HAP-1 (cell line): ENCODE results near the gene DHX34.
"Not testable (repeated sequence)": the region's sequence is repeated elsewhere in the genome, so short reads cannot be mapped to it uniquely, and the experiment has no call there.

Experiments
- DNase-seq, 2 experiments: peaks; one replicate each; pipeline ENCODE4 v3.0.0-alpha.2; 2016 to 2020; ENCODE audit warnings: low spot score in 2 of 2
- H3K27me3 ChIP-seq: fragments of 250-450 bp; sonication (Bioruptor Pico); 2 replicates; pipeline ENCODE4 v1.5.1; 2020; ENCODE audit warnings: low read depth, mild to moderate bottlenecking, moderate library complexity
- H3K36me3 ChIP-seq: fragments of 250-450 bp; sonication (Bioruptor Pico); replicated peaks from 2 replicates; pipeline ENCODE4 v1.5.1; 2020; ENCODE audit warnings: mild to moderate bottlenecking
- H3K4me1 ChIP-seq: fragments of 250-450 bp; sonication (Bioruptor Pico); 2 replicates; pipeline ENCODE4 v1.5.1; 2020; ENCODE audit warnings: mild to moderate bottlenecking
- H3K4me3 ChIP-seq: fragments of 250-450 bp; sonication (Bioruptor Pico); 2 replicates; pipeline ENCODE4 v1.5.1; 2020; ENCODE audit warnings: mild to moderate bottlenecking, moderate library complexity
- H3K9me3 ChIP-seq: fragments of 250-450 bp; sonication (Bioruptor Pico); 2 replicates; pipeline ENCODE4 v1.5.1; 2020; ENCODE audit warnings: mild to moderate bottlenecking, moderate library complexity
- in situ Hi-C: fragments of 300-500 bp; cut with MboI; formaldehyde crosslinking; loops from 3 replicates; pipeline ENCODE4 v1.14.3; 2020; ENCODE audit warnings: low sequenced_read_pairs, inconsistent platforms, mixed read lengths

Gene DHX34

DNA sequence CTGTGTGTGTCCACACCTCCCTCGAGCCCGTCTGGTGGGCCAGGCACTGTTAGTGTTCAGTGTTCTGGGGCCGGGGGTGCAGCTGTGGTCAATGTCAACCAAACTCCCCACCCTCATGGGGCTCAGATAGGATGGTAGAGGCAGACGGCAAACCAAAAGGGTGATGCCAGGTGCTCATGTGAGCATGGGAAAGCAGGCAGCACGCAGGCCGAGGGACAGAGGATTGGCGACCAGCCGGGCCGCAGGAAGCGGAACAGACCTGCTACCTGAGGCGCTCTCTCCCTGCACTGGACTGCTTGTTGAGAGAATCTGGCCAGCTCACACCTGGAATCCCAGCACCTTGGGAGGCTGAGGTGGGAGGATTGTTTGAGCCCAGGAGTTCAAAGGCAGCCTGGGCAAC lies 29.1 kb downstream of the DHX34 start:
- DNase-seq, result no peak
- Histone ChIP-seq H3K4me3 (no peak overlapping the region), H3K4me1 (no peaks in the 10 kb centered on the region), H3K36me3 (peaks cover 73% of the 10 kb centered on the region), H3K9me3 (no peaks in the 10 kb centered on the region), H3K27me3 (no peaks in the 10 kb centered on the region)
- in situ Hi-C loops, result no loop called here

DNA sequence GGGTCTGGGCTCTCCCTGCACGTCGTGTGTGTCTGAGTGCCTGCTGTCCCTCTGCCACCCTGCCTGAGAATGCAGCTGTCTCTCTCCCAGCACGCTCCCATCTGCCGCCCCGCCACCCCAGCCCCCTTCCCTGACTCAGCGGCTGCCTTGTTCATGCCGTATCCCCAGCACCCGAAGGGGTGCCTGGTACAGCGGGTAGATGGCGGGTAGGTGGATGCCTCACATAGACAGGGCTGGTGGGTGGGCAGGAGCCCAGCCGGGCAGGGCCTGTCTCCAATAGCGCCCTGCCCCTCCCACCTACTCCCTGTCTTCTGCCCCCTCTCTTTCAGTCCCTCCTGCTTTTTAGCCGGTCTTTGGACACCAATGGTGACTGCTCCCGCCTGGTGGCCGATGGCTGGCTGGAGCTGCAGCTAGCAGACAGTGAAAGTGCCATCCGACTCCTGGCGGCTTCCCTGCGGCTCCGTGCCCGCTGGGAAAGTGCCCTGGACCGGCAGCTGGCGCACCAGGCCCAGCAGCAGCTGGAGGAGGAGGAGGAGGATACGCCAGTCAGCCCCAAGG lies 30.3 kb downstream of the DHX34 start:
- no peak overlapping the region for H3K4me3 ChIP-seq
- in situ Hi-C loops, result no loop called here
- no peak for DNase-seq
- no peaks in the 10 kb centered on the region for H3K4me1 ChIP-seq
- H3K36me3 ChIP-seq, result peaks cover 64% of the 10 kb centered on the region
- H3K9me3 ChIP-seq, result no peaks in the 10 kb centered on the region
- no peaks in the 10 kb centered on the region for H3K27me3 ChIP-seq

DNA sequence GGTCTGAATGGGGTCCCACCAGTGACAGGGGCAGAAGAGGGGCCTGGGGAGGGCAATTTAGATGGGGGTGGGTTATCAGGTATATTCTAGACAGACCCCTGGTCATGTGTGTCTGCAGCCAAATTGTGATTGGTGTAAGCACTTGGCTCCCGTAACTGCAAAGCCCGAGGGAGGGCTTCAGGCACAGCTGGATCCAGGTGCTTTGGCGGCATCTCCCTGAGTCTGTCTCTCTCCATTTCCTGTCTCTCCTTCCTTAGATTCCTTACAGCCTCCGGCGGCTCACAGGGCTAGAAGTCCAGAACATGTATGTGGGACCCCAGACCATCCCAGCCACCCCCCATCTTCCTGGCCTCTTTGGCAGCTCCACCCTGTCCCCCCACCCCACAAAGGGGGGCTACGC lies 31.4 kb downstream of the DHX34 start:
- in situ Hi-C loops, result no loop called here
- H3K4me1 ChIP-seq, result no peaks in the 10 kb centered on the region
- peaks cover 53% of the 10 kb centered on the region for H3K36me3 ChIP-seq
- no peaks in the 10 kb centered on the region for H3K27me3 ChIP-seq
- DNase-seq, result no peak
- no peak overlapping the region for H3K4me3 ChIP-seq
- H3K9me3 ChIP-seq, result no peaks in the 10 kb centered on the region

DNA sequence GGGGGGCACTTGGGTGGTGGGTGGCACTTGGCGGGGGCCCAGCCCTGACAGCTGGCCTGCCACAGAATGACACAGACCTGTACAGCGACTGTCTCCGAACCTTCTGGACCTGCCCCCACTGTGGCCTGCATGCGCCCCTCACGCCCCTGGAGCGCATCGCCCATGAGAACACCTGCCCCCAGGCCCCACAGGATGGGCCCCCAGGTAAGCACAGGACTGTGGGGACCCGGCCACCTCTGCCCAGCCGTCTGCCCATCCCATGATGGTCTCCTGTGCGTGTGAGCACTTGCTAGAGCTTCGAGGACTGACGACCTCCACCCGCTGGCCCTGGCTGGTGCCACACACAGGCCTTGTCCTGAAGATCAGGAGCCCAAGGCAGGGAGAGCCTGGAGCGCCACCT lies 32.0 kb downstream of the DHX34 start:
- peaks cover 47% of the 10 kb centered on the region for H3K36me3 ChIP-seq
- in situ Hi-C loops, result no loop called here
- H3K4me1 ChIP-seq, result no peaks in the 10 kb centered on the region
- H3K4me3 ChIP-seq, result no peak overlapping the region
- DNase-seq, result no peak
- no peaks in the 10 kb centered on the region for H3K9me3 ChIP-seq
- H3K27me3 ChIP-seq, result no peaks in the 10 kb centered on the region

DNA sequence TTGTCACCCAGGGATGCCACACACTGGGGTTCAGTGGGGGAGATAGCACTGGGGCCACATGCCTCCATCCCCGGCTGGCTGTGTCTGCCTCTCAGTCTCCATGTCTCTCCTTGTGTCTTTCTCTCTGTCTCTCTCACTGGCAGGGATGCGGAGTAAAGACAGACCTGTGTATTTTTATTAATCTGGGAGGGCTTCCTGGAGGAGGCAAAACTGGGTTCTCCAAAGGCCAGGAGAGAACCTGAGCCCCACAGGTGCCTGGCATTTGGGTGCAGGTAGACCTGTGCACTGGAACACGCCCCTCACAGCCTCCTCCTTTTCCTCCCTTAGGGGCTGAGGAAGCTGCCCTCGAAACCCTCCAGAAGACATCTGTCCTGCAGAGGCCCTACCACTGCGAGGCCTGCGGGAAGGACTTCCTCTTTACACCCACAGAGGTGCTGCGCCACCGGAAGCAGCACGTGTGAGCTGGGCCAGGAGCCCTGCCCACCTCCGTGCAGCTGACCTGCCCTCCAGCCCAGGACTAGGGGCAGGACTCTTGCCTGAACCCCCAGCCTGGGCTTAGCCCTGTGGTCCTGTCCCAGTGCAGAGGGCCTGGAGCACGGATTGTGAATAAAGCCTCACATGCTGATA lies 32.7 kb downstream of the DHX34 start:
- in situ Hi-C loops, result no loop called here
- Histone ChIP-seq H3K27me3 (no peaks in the 10 kb centered on the region), H3K4me1 (no peaks in the 10 kb centered on the region), H3K36me3 (peaks cover 42% of the 10 kb centered on the region), H3K9me3 (no peaks in the 10 kb centered on the region), H3K4me3 (no peak overlapping the region)
- no peak for DNase-seq

DNA sequence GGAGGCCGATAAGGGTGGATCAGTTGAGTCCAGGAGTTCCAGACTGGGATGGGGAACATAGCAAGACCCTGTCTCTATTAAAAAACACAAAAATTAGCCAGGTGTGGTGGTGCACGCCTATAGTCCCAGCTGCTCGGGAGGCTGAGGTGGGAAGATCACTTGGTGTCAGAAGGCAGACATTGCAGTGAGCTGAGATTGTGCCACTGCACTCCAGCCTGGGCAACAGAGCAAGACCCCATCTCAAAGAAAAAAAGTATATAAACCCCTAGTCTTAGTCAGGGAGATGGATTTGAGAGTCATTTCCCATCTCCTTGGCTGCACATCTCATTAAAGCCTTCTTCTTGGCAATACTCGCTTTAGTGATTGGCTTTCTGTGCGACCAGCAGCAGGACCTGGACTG lies 34.8 kb downstream of the DHX34 start:
- in situ Hi-C loops, H3K9me3 ChIP-seq, DNase-seq, H3K4me3 ChIP-seq, H3K27me3 ChIP-seq, H3K4me1 ChIP-seq: not testable (repeated sequence)
- H3K36me3 ChIP-seq, result peaks cover 33% of the 10 kb centered on the region

DNA sequence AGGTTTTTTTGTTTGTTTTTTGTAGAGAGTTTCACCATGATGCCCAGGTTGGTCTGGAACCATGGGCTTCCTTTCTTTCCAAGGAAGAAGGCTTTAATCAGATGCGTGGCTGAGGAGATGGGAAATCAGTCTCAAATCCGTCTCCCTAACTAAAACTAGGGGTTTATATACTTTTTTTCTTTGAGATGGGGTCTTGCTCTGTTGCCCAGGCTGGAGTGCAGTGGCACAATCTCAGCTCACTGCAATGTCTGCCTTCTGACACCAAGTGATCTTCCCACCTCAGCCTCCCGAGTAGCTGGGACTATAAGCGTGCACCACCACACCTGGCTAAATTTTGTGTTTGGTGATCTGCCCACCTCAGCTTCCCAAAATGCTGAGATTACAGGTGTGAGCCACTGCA lies 35.4 kb downstream of the DHX34 start:
- H3K27me3 ChIP-seq, DNase-seq, H3K9me3 ChIP-seq, H3K4me1 ChIP-seq, H3K4me3 ChIP-seq, in situ Hi-C loops: not testable (repeated sequence)
- peaks cover 28% of the 10 kb centered on the region for H3K36me3 ChIP-seq

DNA sequence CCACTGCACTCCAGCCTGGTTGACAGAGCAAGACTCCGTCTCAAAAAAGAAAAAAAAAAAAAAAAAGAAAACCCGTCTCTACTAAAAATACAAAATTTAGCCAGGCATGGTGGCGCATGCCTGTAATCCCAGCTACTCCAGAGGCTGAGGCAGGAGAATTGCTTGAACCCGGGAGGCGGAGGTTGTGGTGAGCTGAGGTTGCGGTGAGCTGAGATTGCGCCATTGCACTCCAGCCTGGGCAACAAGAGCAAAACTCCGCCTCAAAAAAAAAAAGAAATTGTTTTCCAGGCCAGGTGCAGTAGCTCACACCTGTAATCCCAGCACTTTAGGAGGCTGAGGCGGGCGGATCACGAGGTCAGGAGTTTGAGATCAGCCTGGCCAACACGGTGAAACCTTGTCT lies 37.5 kb downstream of the DHX34 start:
- DNase-seq, H3K4me3 ChIP-seq, H3K4me1 ChIP-seq, H3K9me3 ChIP-seq, H3K36me3 ChIP-seq, in situ Hi-C loops, H3K27me3 ChIP-seq: not testable (repeated sequence)

DNA sequence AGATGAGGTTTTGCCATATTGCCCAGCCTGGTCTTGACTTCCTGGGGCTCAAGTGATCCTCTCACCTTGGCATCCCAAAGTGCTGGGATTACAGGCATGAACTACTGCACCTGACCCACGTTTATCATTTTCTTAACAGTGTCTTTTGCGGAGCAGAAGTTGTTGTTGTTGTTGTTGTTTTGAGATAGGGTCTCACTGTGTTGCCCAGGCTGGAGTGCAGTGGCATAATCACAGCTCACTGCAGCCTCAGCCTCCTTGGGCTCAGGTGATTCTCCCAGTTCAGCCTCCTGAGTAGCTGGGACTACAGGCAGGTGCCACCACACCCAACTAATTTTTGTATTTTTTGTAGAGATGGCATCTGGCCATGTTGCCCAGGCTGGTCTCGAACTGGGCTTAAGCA lies 38.5 kb downstream of the DHX34 start:
- DNase-seq, H3K9me3 ChIP-seq, H3K27me3 ChIP-seq, H3K4me1 ChIP-seq, in situ Hi-C loops, H3K36me3 ChIP-seq, H3K4me3 ChIP-seq: not testable (repeated sequence)

DNA sequence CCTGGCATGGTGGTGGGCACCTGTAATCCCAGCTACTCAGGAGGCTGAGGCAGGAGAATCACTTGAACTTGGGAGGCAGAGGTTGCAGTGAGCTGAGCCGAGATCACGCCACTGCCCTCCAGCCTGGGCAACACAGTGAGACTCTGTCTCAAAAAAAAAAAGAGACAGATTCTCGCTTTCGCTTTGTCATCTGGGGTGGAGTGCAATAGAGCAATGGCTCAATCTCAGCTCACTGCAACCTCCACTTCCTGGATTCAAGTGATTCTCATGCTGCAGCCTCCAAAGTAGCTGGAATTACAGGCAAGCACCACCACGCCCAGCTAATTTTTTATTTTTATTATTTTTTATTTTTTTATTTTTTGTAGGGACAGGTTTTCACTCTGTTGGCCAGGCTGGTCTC lies 39.6 kb downstream of the DHX34 start:
- H3K9me3 ChIP-seq, H3K4me1 ChIP-seq, H3K36me3 ChIP-seq, H3K27me3 ChIP-seq, in situ Hi-C loops, DNase-seq, H3K4me3 ChIP-seq: not testable (repeated sequence)

DNA sequence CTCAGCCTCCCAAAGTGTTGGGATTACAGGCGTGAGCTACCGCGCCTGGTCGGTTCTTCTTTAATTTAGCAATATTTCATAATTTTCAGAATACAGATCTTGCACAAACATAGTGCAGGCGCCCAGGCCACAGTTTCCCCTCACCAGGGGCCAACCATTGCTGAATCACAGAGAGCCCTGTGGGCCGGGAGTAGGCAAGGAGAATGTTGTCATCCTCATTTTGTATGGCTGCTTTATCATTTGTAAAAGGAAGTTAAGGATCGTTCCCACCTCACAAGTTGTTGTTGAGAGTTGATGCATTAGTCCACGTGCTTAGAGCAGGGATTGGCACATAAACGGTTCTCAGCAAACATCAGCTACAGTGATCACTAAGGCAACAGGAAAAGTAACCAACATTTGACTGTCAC lies 40.0 kb downstream of the DHX34 start:
- no peak overlapping the region for H3K4me3 ChIP-seq
- no peaks in the 10 kb centered on the region for H3K27me3 ChIP-seq
- in situ Hi-C loops, result no loop called here
- no peaks in the 10 kb centered on the region for H3K36me3 ChIP-seq
- H3K4me1 ChIP-seq, result no peaks in the 10 kb centered on the region
- H3K9me3 ChIP-seq, result no peaks in the 10 kb centered on the region
- no peak for DNase-seq

DNA sequence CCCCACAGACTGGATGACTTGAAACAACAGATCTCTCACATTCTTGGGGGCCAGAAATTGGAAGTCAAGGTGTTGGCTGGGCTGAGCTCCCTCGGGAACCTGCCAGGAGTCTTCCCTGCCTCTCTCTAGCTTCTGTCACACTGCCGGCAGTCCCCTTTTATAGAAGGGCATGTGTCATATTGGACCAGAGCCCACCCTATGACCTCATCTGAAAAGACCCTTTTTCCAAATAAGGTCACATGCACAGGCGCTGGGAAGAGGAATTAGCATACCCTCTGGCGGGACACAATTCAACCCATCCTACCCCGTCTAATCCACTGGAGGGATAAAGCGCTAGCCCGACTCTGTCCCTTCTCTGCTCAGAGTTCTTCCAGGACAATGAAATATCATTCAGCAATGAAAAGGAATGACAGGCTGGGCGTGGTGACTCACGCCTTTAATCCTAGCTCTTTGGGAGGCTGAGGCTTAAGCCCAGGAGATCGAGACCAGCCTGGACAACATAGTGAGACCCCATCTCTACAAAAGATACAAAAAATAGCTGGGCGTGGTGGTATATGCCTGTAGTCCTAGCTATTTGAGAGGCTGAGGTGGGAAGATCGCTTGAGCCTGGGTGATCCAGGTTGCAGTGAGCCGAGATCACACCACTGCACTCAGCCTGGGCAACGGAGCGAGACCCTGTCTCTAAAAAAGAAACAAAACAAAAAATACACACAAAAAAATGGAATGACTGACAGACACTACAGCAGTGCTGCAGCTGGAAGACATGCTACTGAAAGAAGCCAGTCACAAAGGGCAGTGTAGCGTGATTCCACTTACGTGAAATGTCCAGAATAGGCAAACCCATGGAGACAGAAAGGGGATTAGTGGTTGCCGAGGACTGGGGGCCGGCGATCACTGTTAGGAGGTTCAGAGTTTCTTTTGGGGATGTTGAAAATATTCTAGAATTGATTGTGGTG lies 41.7 kb downstream of the DHX34 start:
- in situ Hi-C loops, result loop anchor here (10.0 kb wide), 1 partner anchor 96 kb away; no protein-coding TSS in a partner anchor
- no peak overlapping the region for H3K4me3 ChIP-seq
- H3K9me3 ChIP-seq, result no peaks in the 10 kb centered on the region
- no peaks in the 10 kb centered on the region for H3K36me3 ChIP-seq
- H3K27me3 ChIP-seq, result no peaks in the 10 kb centered on the region
- no peaks in the 10 kb centered on the region for H3K4me1 ChIP-seq
- no peak for DNase-seq

DNA sequence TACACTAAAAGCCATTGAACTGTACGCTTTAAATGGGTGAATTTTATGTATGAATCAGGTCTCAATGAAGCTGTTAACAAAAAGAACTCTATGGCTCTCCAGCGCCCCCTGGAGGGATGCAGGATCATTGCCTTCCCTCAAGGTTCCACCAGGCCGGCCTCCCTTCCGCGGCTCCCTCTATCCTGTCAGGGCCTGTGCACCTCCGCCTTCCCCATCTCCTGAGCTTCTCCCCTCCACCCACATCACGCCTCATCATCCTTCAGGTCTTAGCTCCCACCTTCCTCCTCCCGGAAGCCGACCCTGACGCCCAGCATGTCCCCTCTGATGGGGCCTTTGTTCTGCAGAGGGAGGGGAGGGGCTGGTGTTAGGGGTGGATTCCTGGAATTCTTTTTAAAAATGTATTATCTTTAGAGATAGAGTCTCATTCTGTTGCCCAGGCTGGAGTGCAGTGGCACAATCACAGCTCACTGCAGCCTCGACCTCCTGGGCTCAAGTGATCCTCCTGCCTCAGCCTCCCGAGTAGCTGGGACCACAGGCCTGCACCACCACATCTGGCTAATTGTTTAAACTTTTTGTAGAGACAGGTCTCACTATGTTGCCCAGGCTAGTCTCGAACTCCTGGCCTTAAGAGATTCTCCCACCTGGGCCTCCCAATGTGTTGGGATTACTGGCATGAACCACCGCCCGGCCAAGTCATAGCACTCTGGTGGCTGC lies 42.6 kb downstream of the DHX34 start:
- H3K4me1 ChIP-seq, result no peaks in the 10 kb centered on the region
- H3K27me3 ChIP-seq, result no peaks in the 10 kb centered on the region
- no peaks in the 10 kb centered on the region for H3K9me3 ChIP-seq
- in situ Hi-C loops, result loop anchor here (10.0 kb wide), 1 partner anchor 97 kb away; no protein-coding TSS in a partner anchor
- DNase-seq, result peak; percentile 63 to 91
- no peak overlapping the region for H3K4me3 ChIP-seq
- no peaks in the 10 kb centered on the region for H3K36me3 ChIP-seq
